IMR-90 (cell line): ENCODE results near the gene TRPV3. TPM values are rescaled to one million over a fixed set of nuclear protein-coding genes. Genes with fewer than 3 reads are reported as not detected.

Experiments used
- polyA plus RNA-seq, 3 experiments: library from polyadenylated mRNA; depleted of rRNA; stranded (reverse); fragments of >200 nt; gene quantifications; 2 replicates each; pipeline ENCODE4 v1.2.3, GENCODE V29; 2012; ENCODE audit warnings: low replicate concordance in 1 of 3
- total RNA-seq: library from RNA; depleted of rRNA; stranded (reverse); fragments of >200 nt; gene quantifications from 2 replicates; pipeline ENCODE4 v1.2.3, GENCODE V29; 2012; rRNA removed

The TRPV3 gene
- total and polyA plus RNA-seq, 2 of the 4 experiments (the other 2 are of a cell fraction) = 0.18 to 0.26 TPM

Other genes with a start within 250 kb of the TRPV3 start
- not detected in 2 replicates for gene OR3A2, start 171.5 kb downstream of the TRPV3 start, total RNA-seq
- not detected in 2 replicates for gene OR3A2, start 171.5 kb downstream of the TRPV3 start, polyA plus RNA-seq (2012; rRNA removed)
- not detected in 2 replicates for gene OR1E1, start 159.4 kb downstream of the TRPV3 start, total RNA-seq
- gene OR1E1, start 159.4 kb downstream of the TRPV3 start, polyA plus RNA-seq (2012; rRNA removed) = not detected in 2 replicates
- not detected in 2 replicates for gene OR3A3, start 146.4 kb downstream of the TRPV3 start, total RNA-seq
- gene OR3A3, start 146.4 kb downstream of the TRPV3 start, polyA plus RNA-seq (2012; rRNA removed) = not detected in 2 replicates
- not detected in 2 replicates for gene OR1E2, start 124.0 kb downstream of the TRPV3 start, total RNA-seq
- gene OR1E2, start 124.0 kb downstream of the TRPV3 start, polyA plus RNA-seq (2012; rRNA removed) = not detected in 2 replicates
- gene SPATA22, start 86.0 kb downstream of the TRPV3 start, total RNA-seq = 0.18 and 0.28 TPM in 2 replicates
- 0.23 and 0.29 TPM in 2 replicates for gene SPATA22, start 86.0 kb downstream of the TRPV3 start, polyA plus RNA-seq (2012; rRNA removed)
- gene ASPA, start 81.8 kb downstream of the TRPV3 start, total RNA-seq = not detected in 2 replicates
- gene ASPA, start 81.8 kb downstream of the TRPV3 start, polyA plus RNA-seq (2012; rRNA removed) = 0.02 TPM in 1 of 2 replicates, not detected in the other
- 0.28 and 0.54 TPM in 2 replicates for gene TRPV1, start 51.6 kb upstream of the TRPV3 start, total RNA-seq
- 1.5 and 1.9 TPM in 2 replicates for gene TRPV1, start 51.6 kb upstream of the TRPV3 start, polyA plus RNA-seq (2012; rRNA removed)
- 12.8 and 14.3 TPM in 2 replicates for gene SHPK, start 78.4 kb upstream of the TRPV3 start, total RNA-seq
- gene SHPK, start 78.4 kb upstream of the TRPV3 start, polyA plus RNA-seq (2012; rRNA removed) = 10.7 and 11.1 TPM in 2 replicates
- gene CTNS, start 78.9 kb upstream of the TRPV3 start, total RNA-seq = 4.7 and 6.9 TPM in 2 replicates
- gene CTNS, start 78.9 kb upstream of the TRPV3 start, polyA plus RNA-seq (2012; rRNA removed) = 4.7 and 5.3 TPM in 2 replicates
- gene TAX1BP3, start 110.8 kb upstream of the TRPV3 start, total RNA-seq = 146 and 170 TPM in 2 replicates
- gene TAX1BP3, start 110.8 kb upstream of the TRPV3 start, polyA plus RNA-seq (2012; rRNA removed) = 176 and 196 TPM in 2 replicates
- gene EMC6, start 111.0 kb upstream of the TRPV3 start, total RNA-seq = 10.8 and 10.9 TPM in 2 replicates
- gene EMC6, start 111.0 kb upstream of the TRPV3 start, polyA plus RNA-seq (2012; rRNA removed) = 80.5 and 84.4 TPM in 2 replicates
- 1.7 and 1.8 TPM in 2 replicates for gene P2RX5, start 138.3 kb upstream of the TRPV3 start, total RNA-seq
- 3.5 and 3.7 TPM in 2 replicates for gene P2RX5, start 138.3 kb upstream of the TRPV3 start, polyA plus RNA-seq (2012; rRNA removed)
- gene HASPIN, start 166.1 kb upstream of the TRPV3 start, total RNA-seq = 3.9 and 4.3 TPM in 2 replicates
- gene HASPIN, start 166.1 kb upstream of the TRPV3 start, polyA plus RNA-seq (2012; rRNA removed) = 1.9 and 2.2 TPM in 2 replicates
- 47.8 and 54.1 TPM in 2 replicates for gene ITGAE, start 243.4 kb upstream of the TRPV3 start, total RNA-seq
- gene ITGAE, start 243.4 kb upstream of the TRPV3 start, polyA plus RNA-seq (2012; rRNA removed) = 57.8 and 60.8 TPM in 2 replicates